Measurements from ENCODE around the gene EEF1E1.
"Not testable (repeated sequence)": the region's sequence is repeated elsewhere in the genome, so short reads cannot be mapped to it uniquely, and the experiment has no call there.

EEF1E1 gene

DNA sequence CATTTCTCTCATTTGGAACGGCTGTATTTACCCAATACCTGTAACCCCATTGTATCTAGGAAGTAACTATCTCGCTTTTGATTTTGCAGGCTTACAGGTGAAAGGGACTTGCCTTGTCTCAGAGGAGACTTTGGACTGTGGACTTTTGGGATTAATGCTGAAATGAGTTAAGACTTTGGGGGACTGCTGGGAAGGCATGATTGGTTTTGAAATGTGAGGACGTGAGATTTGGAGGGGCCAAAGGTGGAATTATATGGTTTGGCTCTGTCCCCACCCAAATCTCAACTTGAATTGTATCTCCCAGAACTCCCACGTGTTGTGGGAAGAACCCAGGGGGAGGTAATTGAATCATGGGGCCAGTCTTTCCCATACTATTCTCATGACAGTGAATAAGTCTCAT, 56.6 kb downstream of the EEF1E1 start:
- H3K4me3 ChIP-seq (ENCODE audit: insufficient read depth, low read depth, low read length); H3K36me3 ChIP-seq (ENCODE audit: control insufficient read depth, insufficient read depth, low read length); H3K4me1 ChIP-seq (ENCODE audit: control insufficient read depth, insufficient read depth, low read length); H3K9me3 ChIP-seq (ENCODE audit: control insufficient read depth, low read length); H3K27ac ChIP-seq (ENCODE audit: insufficient read depth, low read depth, low read length, poor library complexity, severe bottlenecking); H3K27me3 ChIP-seq (ENCODE audit: control insufficient read depth, insufficient read depth, low read length, poor library complexity, severe bottlenecking): not testable (repeated sequence)
- WGBS, 2 experiments: 86 to 92% methylated on average over 4 of the region's 4 CpGs

DNA sequence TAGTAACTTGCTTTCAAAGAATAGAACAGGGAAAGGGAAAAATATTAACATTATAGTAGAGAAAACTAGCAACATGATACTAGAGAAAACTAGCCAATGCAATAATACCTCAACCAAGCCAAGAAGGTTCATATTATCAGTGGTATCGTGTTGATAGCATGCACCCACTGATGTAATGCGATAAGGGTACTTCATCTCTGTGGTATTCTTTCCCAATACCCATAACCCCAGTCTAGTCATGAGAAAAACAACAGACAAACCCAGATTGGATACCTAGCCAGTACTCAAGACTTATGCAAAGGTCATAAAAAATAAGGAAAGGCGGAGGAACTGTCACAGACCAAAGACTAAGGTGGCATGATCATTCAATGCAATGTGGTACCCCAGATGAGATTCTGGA, 59.1 kb downstream of the EEF1E1 start:
- Histone ChIP-seq H3K9me3 (ENCODE audit: control insufficient read depth, low read length) (no peaks in the 10 kb centered on the region), H3K4me3 (ENCODE audit: insufficient read depth, low read depth, low read length) (no peak overlapping the region), H3K36me3 (ENCODE audit: control insufficient read depth, insufficient read depth, low read length) (peaks cover 15% of the 10 kb centered on the region), H3K27ac (ENCODE audit: insufficient read depth, low read depth, low read length, poor library complexity, severe bottlenecking) (no peak overlapping the region), H3K27me3 (ENCODE audit: control insufficient read depth, insufficient read depth, low read length, poor library complexity, severe bottlenecking) (no peaks in the 10 kb centered on the region), H3K4me1 (ENCODE audit: control insufficient read depth, insufficient read depth, low read length) (peaks cover 4% of the 10 kb centered on the region)
- WGBS, 2 experiments: 66 to 95% methylated on average over 1 to 3 of the region's 3 CpGs

DNA sequence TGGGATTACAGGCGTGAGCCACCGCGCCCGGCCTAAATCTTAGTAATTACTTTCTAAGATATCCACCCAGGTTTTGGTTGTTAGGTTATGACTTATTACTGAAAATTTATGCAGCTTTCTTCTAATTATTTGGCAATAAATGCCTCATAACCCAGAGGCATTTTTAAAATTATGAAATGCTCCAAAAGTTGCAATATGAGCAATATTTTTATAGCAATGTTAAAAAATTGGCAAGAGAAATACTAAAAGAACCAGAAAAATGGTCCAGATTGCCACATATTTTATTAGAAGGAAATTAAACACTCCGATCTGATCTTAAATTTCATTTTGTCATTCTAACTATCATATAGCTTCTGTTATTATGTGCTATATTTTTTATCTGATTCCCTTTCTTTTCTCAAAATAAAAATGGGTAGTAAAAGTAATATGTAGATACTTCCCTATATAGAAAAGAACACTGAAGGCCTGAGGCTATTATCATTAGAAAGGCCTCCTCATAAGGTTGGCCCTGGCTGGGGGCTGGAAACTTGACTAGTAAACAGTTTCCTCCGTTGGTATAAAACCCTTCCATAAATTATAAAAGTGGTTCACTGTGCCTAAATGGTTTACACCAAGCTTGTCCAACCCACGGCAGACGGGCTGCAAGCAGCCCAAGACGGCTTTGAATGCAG, 60.3 kb downstream of the EEF1E1 start:
- peaks cover 15% of the 10 kb centered on the region for H3K36me3 ChIP-seq (ENCODE audit: control insufficient read depth, insufficient read depth, low read length)
- no peaks in the 10 kb centered on the region for H3K27me3 ChIP-seq (ENCODE audit: control insufficient read depth, insufficient read depth, low read length, poor library complexity, severe bottlenecking)
- WGBS, 2 experiments: 94 to 98% methylated on average over 5 to 7 of the region's 9 CpGs
- no peaks in the 10 kb centered on the region for H3K9me3 ChIP-seq (ENCODE audit: control insufficient read depth, low read length)
- no peak overlapping the region for H3K27ac ChIP-seq (ENCODE audit: insufficient read depth, low read depth, low read length, poor library complexity, severe bottlenecking)
- no peaks in the 10 kb centered on the region for H3K4me1 ChIP-seq (ENCODE audit: control insufficient read depth, insufficient read depth, low read length)
- no peak overlapping the region for H3K4me3 ChIP-seq (ENCODE audit: insufficient read depth, low read depth, low read length)

DNA sequence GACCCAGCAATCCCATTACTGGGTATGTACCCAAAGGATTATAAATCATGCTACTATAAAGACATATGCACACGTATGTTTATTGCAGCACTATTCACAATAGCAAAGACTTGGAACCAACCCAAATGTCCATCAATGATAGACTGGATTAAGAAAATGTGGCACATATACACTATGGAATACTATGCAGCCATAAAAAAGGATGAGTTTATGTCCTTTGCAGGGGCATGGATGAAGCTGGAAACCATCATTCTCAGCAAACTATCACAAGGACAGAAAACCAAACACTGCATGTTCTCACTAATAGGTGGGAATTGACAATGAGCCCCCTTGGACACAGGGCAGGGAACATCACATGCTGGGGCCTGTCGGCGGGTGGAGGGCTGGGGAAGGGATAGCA, 68.2 kb downstream of the EEF1E1 start:
- H3K36me3 ChIP-seq (ENCODE audit: control insufficient read depth, insufficient read depth, low read length); H3K27me3 ChIP-seq (ENCODE audit: control insufficient read depth, insufficient read depth, low read length, poor library complexity, severe bottlenecking); H3K4me3 ChIP-seq (ENCODE audit: insufficient read depth, low read depth, low read length); H3K27ac ChIP-seq (ENCODE audit: insufficient read depth, low read depth, low read length, poor library complexity, severe bottlenecking); H3K9me3 ChIP-seq (ENCODE audit: control insufficient read depth, low read length); H3K4me1 ChIP-seq (ENCODE audit: control insufficient read depth, insufficient read depth, low read length): not testable (repeated sequence)
- WGBS, 2 experiments: 94 to 96% methylated on average over 2 of the region's 3 CpGs

DNA sequence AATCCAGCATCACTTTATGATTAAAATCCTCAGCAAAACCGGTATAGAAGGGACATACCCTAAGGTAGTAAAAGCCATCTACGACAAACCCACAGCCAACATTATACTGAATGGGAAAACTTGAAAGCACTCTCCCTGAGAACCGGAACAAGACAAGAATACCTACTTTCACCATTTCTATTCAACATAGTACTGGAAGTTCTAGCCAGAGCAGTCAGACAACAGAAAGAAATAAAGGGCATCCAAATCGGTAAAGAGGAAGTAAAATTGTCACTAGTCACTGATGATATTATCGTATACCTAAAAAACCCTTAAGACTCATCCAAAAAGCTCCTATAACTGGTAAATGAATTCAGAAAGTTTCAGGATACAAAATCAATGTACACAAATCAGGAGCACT, 71.4 kb downstream of the EEF1E1 start:
- Histone ChIP-seq H3K27ac (ENCODE audit: insufficient read depth, low read depth, low read length, poor library complexity, severe bottlenecking) (no peak overlapping the region), H3K4me1 (ENCODE audit: control insufficient read depth, insufficient read depth, low read length) (peaks cover 6% of the 10 kb centered on the region), H3K36me3 (ENCODE audit: control insufficient read depth, insufficient read depth, low read length) (no peaks in the 10 kb centered on the region), H3K27me3 (ENCODE audit: control insufficient read depth, insufficient read depth, low read length, poor library complexity, severe bottlenecking) (no peaks in the 10 kb centered on the region), H3K4me3 (ENCODE audit: insufficient read depth, low read depth, low read length) (no peak overlapping the region), H3K9me3 (ENCODE audit: control insufficient read depth, low read length) (no peaks in the 10 kb centered on the region)
- 93 to 95% methylated on average over 5 of the region's 5 CpGs for WGBS, 2 experiments
